ENCODE measurements around the gene AKNA.

DNA sequence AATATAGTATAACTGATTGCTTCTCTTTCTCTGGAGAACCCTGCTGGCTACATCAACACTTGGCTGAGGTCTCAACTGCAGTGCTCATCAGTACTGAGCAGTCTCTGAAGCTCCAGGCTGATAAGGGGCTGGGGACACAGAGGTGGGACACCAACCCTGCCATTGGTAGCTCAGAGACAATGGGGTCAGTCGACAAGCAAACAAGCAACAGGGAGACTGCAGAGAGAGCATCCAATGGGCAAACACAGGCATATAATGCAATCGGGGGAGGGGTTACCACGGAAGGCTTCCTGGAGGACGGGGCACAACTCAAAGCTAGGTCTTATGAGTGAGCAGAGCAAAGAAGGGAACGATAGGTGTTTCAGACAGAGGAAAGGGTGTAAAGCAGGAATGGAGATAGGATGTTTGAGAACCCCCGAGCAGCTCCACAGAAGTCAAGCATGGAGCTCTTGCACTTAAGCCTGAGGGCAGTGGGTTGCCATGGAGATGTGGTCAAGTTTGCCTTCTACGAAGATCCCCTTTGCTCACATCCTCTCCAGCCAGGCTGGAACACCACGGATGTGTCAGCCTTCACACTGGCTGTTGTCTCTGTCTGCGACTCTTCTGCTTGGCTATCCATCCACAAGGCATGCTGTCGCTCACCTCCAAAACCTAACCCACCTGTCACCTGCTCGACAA, 21.5 kb upstream of the AKNA start:
- TF ChIP-seq, protein P1, sequence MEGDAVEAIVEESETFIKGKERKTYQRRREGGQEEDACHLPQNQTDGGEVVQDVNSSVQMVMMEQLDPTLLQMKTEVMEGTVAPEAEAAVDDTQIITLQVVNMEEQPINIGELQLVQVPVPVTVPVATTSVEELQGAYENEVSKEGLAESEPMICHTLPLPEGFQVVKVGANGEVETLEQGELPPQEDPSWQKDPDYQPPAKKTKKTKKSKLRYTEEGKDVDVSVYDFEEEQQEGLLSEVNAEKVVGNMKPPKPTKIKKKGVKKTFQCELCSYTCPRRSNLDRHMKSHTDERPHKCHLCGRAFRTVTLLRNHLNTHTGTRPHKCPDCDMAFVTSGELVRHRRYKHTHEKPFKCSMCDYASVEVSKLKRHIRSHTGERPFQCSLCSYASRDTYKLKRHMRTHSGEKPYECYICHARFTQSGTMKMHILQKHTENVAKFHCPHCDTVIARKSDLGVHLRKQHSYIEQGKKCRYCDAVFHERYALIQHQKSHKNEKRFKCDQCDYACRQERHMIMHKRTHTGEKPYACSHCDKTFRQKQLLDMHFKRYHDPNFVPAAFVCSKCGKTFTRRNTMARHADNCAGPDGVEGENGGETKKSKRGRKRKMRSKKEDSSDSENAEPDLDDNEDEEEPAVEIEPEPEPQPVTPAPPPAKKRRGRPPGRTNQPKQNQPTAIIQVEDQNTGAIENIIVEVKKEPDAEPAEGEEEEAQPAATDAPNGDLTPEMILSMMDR (IDR thresholded peaks at IDR 0.05) = no peak
- TF ChIP-seq EP300 (IDR thresholded peaks at IDR 0.05) = no peak
